ENCODE results near the gene VKORC1L1. TPM values are rescaled to one million over a fixed set of nuclear protein-coding genes. Genes with fewer than 3 reads are reported as not detected.
"Not testable (repeated sequence)": the region's sequence is repeated elsewhere in the genome, so short reads cannot be mapped to it uniquely, and the experiment has no call there.

The VKORC1L1 gene
- total and polyA plus RNA-seq, 2 of the 8 experiments (the other 6 are each of a cell fraction or from before 2014, with no cell fraction given) = 12.7 to 45.3 TPM

DNA sequence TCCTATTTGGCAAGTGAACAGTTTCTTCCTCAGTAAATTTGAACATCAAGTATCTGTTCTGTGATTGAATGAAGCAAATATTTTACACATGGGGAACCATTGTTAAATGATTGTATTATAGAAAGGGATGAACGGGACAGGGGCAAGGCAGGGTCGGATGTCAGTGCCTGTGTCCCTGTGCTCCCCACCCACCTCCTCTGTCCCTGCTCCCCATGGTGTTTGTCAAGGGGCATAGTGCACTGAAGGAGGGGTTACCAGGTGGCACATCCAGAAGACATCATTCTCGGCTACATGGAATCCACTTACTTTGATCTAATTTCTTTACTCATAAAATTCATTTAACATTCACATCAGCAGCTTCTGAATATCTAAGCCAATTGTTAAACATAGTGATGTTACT, 19.4 kb upstream of the VKORC1L1 start:
- H2BK12ac ChIP-seq (ENCODE audit: low read depth, low read length); H3K56ac ChIP-seq (replicated peaks; ENCODE audit: insufficient read length, low read depth, low read length); H2BK20ac ChIP-seq (ENCODE audit: low read length); H3K14ac ChIP-seq (ENCODE audit: insufficient read length); H4K91ac ChIP-seq (replicated peaks; ENCODE audit: insufficient read length, low read length); H4K8ac ChIP-seq (ENCODE audit: extremely low read depth, insufficient read depth, low read length); H4K20me1 ChIP-seq (replicated peaks in 1 of 2; ENCODE audit: control insufficient read depth in 1 of 2, insufficient read depth in 2 of 2, low read length in 2 of 2); H3K9me3 ChIP-seq (ENCODE audit: insufficient read depth in 2 of 2, low read depth in 1 of 2, low read length in 1 of 2); H3K9ac ChIP-seq (replicated peaks in 1 of 4; ENCODE audit: extremely low read depth in 1 of 4, low read depth in 3 of 4, low read length in 3 of 4); POLR2A ChIA-PET (ENCODE audit: partially characterized antibody); H3K27ac ChIP-seq (ENCODE audit: low read depth, low read length); H2AK5ac ChIP-seq (ENCODE audit: low read depth, low read length); H3K27me3 ChIP-seq (replicated peaks in 1 of 4; ENCODE audit: control insufficient read depth in 3 of 4, extremely low read depth in 1 of 4, insufficient read depth in 3 of 4, low read length in 3 of 4); FAIRE-seq; H3K79me2 ChIP-seq (ENCODE audit: control insufficient read depth in 1 of 2, insufficient read depth in 2 of 2, low read length in 2 of 2); H3K4me2 ChIP-seq (ENCODE audit: insufficient read depth in 1 of 2, low read depth in 2 of 2, low read length in 2 of 2); H3K79me1 ChIP-seq (ENCODE audit: low read depth, low read length); H2BK5ac ChIP-seq (ENCODE audit: low read depth, low read length); H3K36me3 ChIP-seq (ENCODE audit: control insufficient read depth in 2 of 4, insufficient read depth in 4 of 4, low read length in 3 of 4); H3K23ac ChIP-seq (ENCODE audit: insufficient read length); CTCF ChIA-PET (ENCODE audit: partially characterized antibody); H3K4me3 ChIP-seq (ENCODE audit: extremely low read depth in 1 of 4, insufficient read depth in 2 of 4, low read depth in 3 of 4, low read length in 4 of 4); H3K23me2 ChIP-seq (ENCODE audit: low read depth, low read length); H4K5ac ChIP-seq (ENCODE audit: insufficient read length, low read depth, low read length); H2AFZ ChIP-seq (ENCODE audit: low read length); H3K18ac ChIP-seq (ENCODE audit: extremely low read depth, low read length); H3K4ac ChIP-seq (replicated peaks; ENCODE audit: insufficient read length, low read depth, low read length); H3K4me1 ChIP-seq (replicated peaks in 1 of 4; ENCODE audit: control insufficient read depth in 3 of 4, insufficient read depth in 4 of 4, low read length in 3 of 4); H2BK120ac ChIP-seq (replicated peaks; ENCODE audit: low read depth, low read length); DNase-seq (ENCODE audit: low read depth in 1 of 2, low spot score in 2 of 2); H2BK15ac ChIP-seq (ENCODE audit: low read length): not testable (repeated sequence)
- WGBS, 2 experiments (ENCODE audit: extremely low coverage in 1 of 2, insufficient coverage in 1 of 2, insufficient read length in 1 of 2, insufficient replicate concordance in 2 of 2, low coverage in 1 of 2, low lambda C conversion rate in 2 of 2, missing lambda C conversion rate in 1 of 2) = 78% methylated on average over 3 of the region's 3 CpGs; no CpG with 5 or more reads in 1 of the 2 experiments

DNA sequence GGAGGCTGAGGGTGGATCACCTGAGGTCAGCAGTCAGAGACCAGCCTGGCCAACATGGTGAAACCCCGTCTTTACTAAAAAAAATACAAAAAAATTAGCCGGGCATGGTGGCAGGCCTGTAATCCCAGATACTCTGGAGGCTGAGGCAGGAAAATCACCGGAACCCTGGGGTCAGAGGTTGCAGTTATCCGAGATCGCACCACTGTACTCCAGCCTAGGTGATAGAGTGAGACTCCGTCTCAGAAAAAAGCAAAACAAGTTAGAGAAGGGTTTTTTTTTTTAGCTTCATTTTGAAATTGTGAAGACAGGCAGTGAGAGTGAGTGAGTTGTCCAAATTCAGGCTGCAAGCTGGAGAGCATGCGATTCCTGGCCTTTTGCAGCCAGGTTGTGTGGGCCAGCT, 19.0 kb upstream of the VKORC1L1 start:
- 88% methylated on average over 7 of the region's 7 CpGs; no CpG with 5 or more reads in 1 of the 2 experiments for WGBS, 2 experiments (ENCODE audit: extremely low coverage in 1 of 2, insufficient coverage in 1 of 2, insufficient read length in 1 of 2, insufficient replicate concordance in 2 of 2, low coverage in 1 of 2, low lambda C conversion rate in 2 of 2, missing lambda C conversion rate in 1 of 2)

More for the DNA sequence above, 19.0 kb upstream of the VKORC1L1 start:
- POLR2A ChIA-PET (ENCODE audit: partially characterized antibody); CTCF ChIA-PET (ENCODE audit: partially characterized antibody); H2BK120ac ChIP-seq (replicated peaks; ENCODE audit: low read depth, low read length); H2AK5ac ChIP-seq (ENCODE audit: low read depth, low read length); FAIRE-seq; H2BK20ac ChIP-seq (ENCODE audit: low read length); H3K56ac ChIP-seq (replicated peaks; ENCODE audit: insufficient read length, low read depth, low read length); H4K8ac ChIP-seq (ENCODE audit: extremely low read depth, insufficient read depth, low read length); H2BK5ac ChIP-seq (ENCODE audit: low read depth, low read length); H3K23me2 ChIP-seq (ENCODE audit: low read depth, low read length); H3K27ac ChIP-seq (ENCODE audit: low read depth, low read length); H3K79me1 ChIP-seq (ENCODE audit: low read depth, low read length); H3K27me3 ChIP-seq (replicated peaks in 1 of 4; ENCODE audit: control insufficient read depth in 3 of 4, extremely low read depth in 1 of 4, insufficient read depth in 3 of 4, low read length in 3 of 4); H3K4me2 ChIP-seq (ENCODE audit: insufficient read depth in 1 of 2, low read depth in 2 of 2, low read length in 2 of 2); H3K9ac ChIP-seq (replicated peaks in 1 of 4; ENCODE audit: extremely low read depth in 1 of 4, low read depth in 3 of 4, low read length in 3 of 4); H4K20me1 ChIP-seq (replicated peaks in 1 of 2; ENCODE audit: control insufficient read depth in 1 of 2, insufficient read depth in 2 of 2, low read length in 2 of 2); H2BK15ac ChIP-seq (ENCODE audit: low read length); H3K4ac ChIP-seq (replicated peaks; ENCODE audit: insufficient read length, low read depth, low read length); H3K4me1 ChIP-seq (replicated peaks in 1 of 4; ENCODE audit: control insufficient read depth in 3 of 4, insufficient read depth in 4 of 4, low read length in 3 of 4); H3K14ac ChIP-seq (ENCODE audit: insufficient read length); H3K79me2 ChIP-seq (ENCODE audit: control insufficient read depth in 1 of 2, insufficient read depth in 2 of 2, low read length in 2 of 2); H3K23ac ChIP-seq (ENCODE audit: insufficient read length); DNase-seq (ENCODE audit: low read depth in 1 of 2, low spot score in 2 of 2); H2BK12ac ChIP-seq (ENCODE audit: low read depth, low read length); H3K9me3 ChIP-seq (ENCODE audit: insufficient read depth in 2 of 2, low read depth in 1 of 2, low read length in 1 of 2); H3K4me3 ChIP-seq (ENCODE audit: extremely low read depth in 1 of 4, insufficient read depth in 2 of 4, low read depth in 3 of 4, low read length in 4 of 4); H3K18ac ChIP-seq (ENCODE audit: extremely low read depth, low read length); H4K91ac ChIP-seq (replicated peaks; ENCODE audit: insufficient read length, low read length); H2AFZ ChIP-seq (ENCODE audit: low read length); H3K36me3 ChIP-seq (ENCODE audit: control insufficient read depth in 2 of 4, insufficient read depth in 4 of 4, low read length in 3 of 4); H4K5ac ChIP-seq (ENCODE audit: insufficient read length, low read depth, low read length): not testable (repeated sequence)
